CD4-positive, alpha-beta T cell (primary cell): Measurements from ENCODE around the gene TMTC3. TPM values are rescaled to one million over a fixed set of nuclear protein-coding genes. Genes with fewer than 3 reads are reported as not detected.

ENCODE experiments used
- ATAC-seq: fragments of 200-7000 bp; cut with Tn5 transposase; one replicate; pipeline ENCODE4 v1.10.0; 2022; ENCODE audit warnings: mild to moderate bottlenecking; ENCODE audit not compliant: poor library complexity
- CTCF ChIA-PET: fragments of 350-600 bp; sonication (Branson Sonifier 250); formaldehyde crosslinking; loops from one replicate; lab custom pipeline; 2021; ENCODE audit warnings: antibody characterized with exemption, inconsistent platforms; lab: Charles Lee
- POLR2A ChIA-PET: fragments of 350-600 bp; sonication (Branson Sonifier 250); formaldehyde crosslinking; loops from one replicate; lab custom pipeline; 2021; ENCODE audit warnings: antibody characterized with exemption, inconsistent platforms; lab: Charles Lee
- DNase-seq, 14 experiments: peaks; one replicate each; pipeline ENCODE4 v3.0.0-alpha.2; 2013 to 2020; ENCODE audit warnings: mixed read lengths in 2 of 14
- H3K27ac ChIP-seq, 2 donors: one replicate each; pipeline versions ENCODE4 v1.5.1 to v1.7.0; 2013; ENCODE audit warnings: low read length in 2 of 2, low read depth in 1 of 2, mild to moderate bottlenecking in 1 of 2
- H3K27me3 ChIP-seq, 2 experiments: 1 replicate in 1 of 2; 2 replicates in 1 of 2; pipeline versions ENCODE4 v1.6.1 to v1.7.0; 2013; ENCODE audit warnings: low read length in 2 of 2, control low read depth in 1 of 2, mild to moderate bottlenecking in 1 of 2, moderate library complexity in 1 of 2; ENCODE audit not compliant: insufficient read depth in 2 of 2, control insufficient read depth in 1 of 2
- H3K36me3 ChIP-seq: one replicate; pipeline ENCODE4 v1.6.1; 2013; ENCODE audit warnings: low read length, control low read depth; ENCODE audit not compliant: insufficient read depth
- H3K4me1 ChIP-seq: one replicate; pipeline ENCODE4 v1.6.1; 2013; ENCODE audit warnings: low read length, control low read depth; ENCODE audit not compliant: insufficient read depth
- H3K4me3 ChIP-seq: one replicate; pipeline ENCODE4 v1.5.1; 2013; ENCODE audit warnings: mild to moderate bottlenecking, low read length, moderate library complexity
- H3K9me3 ChIP-seq, 2 experiments: 1 replicate in 1 of 2; 2 replicates in 1 of 2; pipeline versions ENCODE4 v1.6.1 to v1.7.0; 2013; ENCODE audit warnings: low read length in 2 of 2, mild to moderate bottlenecking in 2 of 2, control low read depth in 1 of 2, moderate library complexity in 1 of 2; ENCODE audit not compliant: control insufficient read depth in 1 of 2, insufficient read depth in 1 of 2
- H3K27ac Mint-ChIP-seq: one replicate; pipeline ENCODE4 v1.8.0; 2020; ENCODE audit warnings: mixed read lengths
- H3K27me3 Mint-ChIP-seq: one replicate; pipeline ENCODE4 v1.8.0; 2021; ENCODE audit warnings: mixed read lengths
- H3K36me3 Mint-ChIP-seq: one replicate; pipeline ENCODE4 v1.8.0; 2021; ENCODE audit warnings: low read depth, mixed read lengths
- H3K4me1 Mint-ChIP-seq: one replicate; pipeline ENCODE4 v1.8.0; 2021; ENCODE audit warnings: low read depth, mixed read lengths
- H3K4me3 Mint-ChIP-seq: one replicate; pipeline ENCODE4 v1.8.0; 2020; ENCODE audit warnings: mild to moderate bottlenecking, mixed read lengths
- H3K9me3 Mint-ChIP-seq: one replicate; pipeline ENCODE4 v1.8.0; 2020; ENCODE audit warnings: mixed read lengths
- intact Hi-C, 2 experiments: fragments of 100-400 bp; cut with DNase I in 1 of 2; cut with micrococcal nuclease in 1 of 2; formaldehyde crosslinking; loops; one replicate each; pipeline versions ENCODE4 v1.15.1 to v1.9.0; 2023 to 2025; cut with DNase I, micrococcal nuclease
- total RNA-seq, 174 experiments: library from RNA in 2 of 174; stranded (reverse) in 2 of 174; gene quantifications; one replicate each; pipeline ENCODE4 v1.2.3 and lab custom pipeline; 2021 to 2026
- TF ChIP-seq, protein P1 (sequence below): fragments of 200-600 bp; IDR thresholded peaks from one replicate; pipeline ENCODE4 v1.8.0; 2022; ENCODE audit warnings: antibody characterized with exemption, mild to moderate bottlenecking

The TMTC3 gene
- total RNA-seq, 2 experiments from 2014 or later, result 5.1 to 6.1 TPM

DNA sequence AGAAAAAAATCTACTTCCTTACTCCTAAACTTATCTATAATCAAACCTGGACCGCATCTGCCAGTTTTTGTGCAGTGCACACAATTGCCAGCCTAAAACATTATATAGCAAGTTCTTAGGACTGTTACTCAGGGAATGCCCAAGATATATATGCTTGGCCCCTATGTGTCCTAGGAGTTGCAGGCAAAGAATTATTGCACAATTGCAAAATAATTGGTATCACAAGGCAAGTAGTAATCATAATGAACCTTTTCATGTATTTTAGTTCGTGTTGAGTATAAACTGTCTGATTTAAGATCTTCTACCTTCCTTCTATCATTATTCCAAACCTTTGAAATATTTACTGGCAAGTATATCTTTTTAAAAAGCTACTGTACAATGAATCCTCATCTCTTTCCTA is 45.5 kb downstream of the TMTC3 start:
- Histone ChIP-seq H3K27ac (no peak overlapping the region), H3K9me3 (peaks cover 0 to 4% of the 10 kb centered on the region in 2 experiments), H3K4me3 (no peak overlapping the region), H3K4me1 (no peaks in the 10 kb centered on the region), H3K36me3 (peaks cover 22% of the 10 kb centered on the region), H3K27me3 (no peaks in the 10 kb centered on the region)
- intact Hi-C loops, result no loop called here
- no peak overlapping the region for H3K27ac Mint-ChIP-seq
- TF ChIP-seq, protein P1, sequence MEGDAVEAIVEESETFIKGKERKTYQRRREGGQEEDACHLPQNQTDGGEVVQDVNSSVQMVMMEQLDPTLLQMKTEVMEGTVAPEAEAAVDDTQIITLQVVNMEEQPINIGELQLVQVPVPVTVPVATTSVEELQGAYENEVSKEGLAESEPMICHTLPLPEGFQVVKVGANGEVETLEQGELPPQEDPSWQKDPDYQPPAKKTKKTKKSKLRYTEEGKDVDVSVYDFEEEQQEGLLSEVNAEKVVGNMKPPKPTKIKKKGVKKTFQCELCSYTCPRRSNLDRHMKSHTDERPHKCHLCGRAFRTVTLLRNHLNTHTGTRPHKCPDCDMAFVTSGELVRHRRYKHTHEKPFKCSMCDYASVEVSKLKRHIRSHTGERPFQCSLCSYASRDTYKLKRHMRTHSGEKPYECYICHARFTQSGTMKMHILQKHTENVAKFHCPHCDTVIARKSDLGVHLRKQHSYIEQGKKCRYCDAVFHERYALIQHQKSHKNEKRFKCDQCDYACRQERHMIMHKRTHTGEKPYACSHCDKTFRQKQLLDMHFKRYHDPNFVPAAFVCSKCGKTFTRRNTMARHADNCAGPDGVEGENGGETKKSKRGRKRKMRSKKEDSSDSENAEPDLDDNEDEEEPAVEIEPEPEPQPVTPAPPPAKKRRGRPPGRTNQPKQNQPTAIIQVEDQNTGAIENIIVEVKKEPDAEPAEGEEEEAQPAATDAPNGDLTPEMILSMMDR, result no peak
- peaks cover 62% of the 10 kb centered on the region for H3K36me3 Mint-ChIP-seq
- CTCF ChIA-PET, result no interaction called here
- DNase-seq (no peak), ATAC-seq (no peak)
- POLR2A ChIA-PET, result no interaction called here
- peaks cover 2% of the 10 kb centered on the region for H3K9me3 Mint-ChIP-seq
- no peak overlapping the region for H3K4me3 Mint-ChIP-seq
- no peaks in the 10 kb centered on the region for H3K27me3 Mint-ChIP-seq
- H3K4me1 Mint-ChIP-seq, result no peaks in the 10 kb centered on the region

GRCh38 chr12:88188180-88188579 is 46.1 kb downstream of the TMTC3 start:
- Histone ChIP-seq H3K36me3 (peaks cover 18% of the 10 kb centered on the region), H3K27ac (no peak overlapping the region), H3K4me3 (no peak overlapping the region), H3K4me1 (no peaks in the 10 kb centered on the region), H3K27me3 (no peaks in the 10 kb centered on the region), H3K9me3 (peaks cover 0 to 4% of the 10 kb centered on the region in 2 experiments)
- intact Hi-C loops, result no loop called here
- Mint-ChIP-seq H3K27me3 (no peaks in the 10 kb centered on the region), H3K27ac (no peak overlapping the region), H3K36me3 (peaks cover 56% of the 10 kb centered on the region), H3K4me1 (no peaks in the 10 kb centered on the region), H3K9me3 (peaks cover 2% of the 10 kb centered on the region), H3K4me3 (no peak overlapping the region)
- ChIA-PET CTCF (no interaction called here), POLR2A (no interaction called here)
- DNase-seq, result no peak
- TF ChIP-seq, protein P1, result no peak
- ATAC-seq, result no peak

- ATAC-seq, result no peak
- Histone ChIP-seq H3K36me3 (peaks cover 28% of the 10 kb centered on the region), H3K9me3 (no peaks in the 10 kb centered on the region), H3K27me3 (no peaks in the 10 kb centered on the region), H3K4me3 (no peak overlapping the region), H3K4me1 (no peaks in the 10 kb centered on the region), H3K27ac (no peak overlapping the region)
- TF ChIP-seq, protein P1, result no peak
- Mint-ChIP-seq H3K4me1 (no peaks in the 10 kb centered on the region), H3K27ac (no peak overlapping the region), H3K36me3 (peaks cover 57% of the 10 kb centered on the region), H3K27me3 (no peaks in the 10 kb centered on the region), H3K9me3 (no peaks in the 10 kb centered on the region), H3K4me3 (no peak overlapping the region)
- POLR2A ChIA-PET, result no interaction called here
- no peak for DNase-seq
- intact Hi-C loops, result no loop called here
- CTCF ChIA-PET, result no interaction called here
Measured at GRCh38 chr12:88192426-88192825, 50.3 kb downstream of the TMTC3 start.
